ENCODE measurements around the gene COMMD6.

Gene COMMD6

GRCh38 chr13:75537401-75538365 is at the start of gene COMMD6:
Gene COMMD6, minus strand, starts transcription at chr13:75537841. Its CDS starts 36 bp downstream, at chr13:75537805.
- Histone ChIP-seq H3K27me3 (replicated peaks; ENCODE audit: control insufficient read depth, insufficient read depth, low read length) (no peaks in the 10 kb centered on the region), H3K4me3 (replicated peaks; ENCODE audit: low read depth, low read length) (peak within 1 kb of the TSS; percentile 99), H3K36me3 (ENCODE audit: control insufficient read depth, insufficient read depth, low read length) (peaks cover 2% of the 10 kb centered on the region; the same call in 1 of the 2 replicates)
- peak; percentile 86 for DNase-seq (ENCODE audit: extremely low read depth, insufficient read length)
- TF ChIP-seq, protein P1, sequence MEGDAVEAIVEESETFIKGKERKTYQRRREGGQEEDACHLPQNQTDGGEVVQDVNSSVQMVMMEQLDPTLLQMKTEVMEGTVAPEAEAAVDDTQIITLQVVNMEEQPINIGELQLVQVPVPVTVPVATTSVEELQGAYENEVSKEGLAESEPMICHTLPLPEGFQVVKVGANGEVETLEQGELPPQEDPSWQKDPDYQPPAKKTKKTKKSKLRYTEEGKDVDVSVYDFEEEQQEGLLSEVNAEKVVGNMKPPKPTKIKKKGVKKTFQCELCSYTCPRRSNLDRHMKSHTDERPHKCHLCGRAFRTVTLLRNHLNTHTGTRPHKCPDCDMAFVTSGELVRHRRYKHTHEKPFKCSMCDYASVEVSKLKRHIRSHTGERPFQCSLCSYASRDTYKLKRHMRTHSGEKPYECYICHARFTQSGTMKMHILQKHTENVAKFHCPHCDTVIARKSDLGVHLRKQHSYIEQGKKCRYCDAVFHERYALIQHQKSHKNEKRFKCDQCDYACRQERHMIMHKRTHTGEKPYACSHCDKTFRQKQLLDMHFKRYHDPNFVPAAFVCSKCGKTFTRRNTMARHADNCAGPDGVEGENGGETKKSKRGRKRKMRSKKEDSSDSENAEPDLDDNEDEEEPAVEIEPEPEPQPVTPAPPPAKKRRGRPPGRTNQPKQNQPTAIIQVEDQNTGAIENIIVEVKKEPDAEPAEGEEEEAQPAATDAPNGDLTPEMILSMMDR (IDR thresholded peaks at IDR 0.05; ENCODE audit: insufficient read depth, low read length, poor library complexity, severe bottlenecking), result peak; percentile 7

GRCh38 chr13:75585153-75585552 is 47.5 kb upstream of the COMMD6 start:
- Histone ChIP-seq H3K27me3 (replicated peaks; ENCODE audit: control insufficient read depth, insufficient read depth, low read length) (no peaks in the 10 kb centered on the region), H3K36me3 (ENCODE audit: control insufficient read depth, insufficient read depth, low read length) (peaks cover 2% of the 10 kb centered on the region)
- TF ChIP-seq, protein P1 (IDR thresholded peaks at IDR 0.05; ENCODE audit: insufficient read depth, low read length, poor library complexity, severe bottlenecking), result no peak

GRCh38 chr13:75583091-75583490 is 45.5 kb upstream of the COMMD6 start:
- no peak overlapping the region for H3K4me3 ChIP-seq (replicated peaks; ENCODE audit: low read depth, low read length)
- no peaks in the 10 kb centered on the region for H3K27me3 ChIP-seq (replicated peaks; ENCODE audit: control insufficient read depth, insufficient read depth, low read length)
- TF ChIP-seq, protein P1 (IDR thresholded peaks at IDR 0.05; ENCODE audit: insufficient read depth, low read length, poor library complexity, severe bottlenecking), result no peak
- no peak for DNase-seq (ENCODE audit: extremely low read depth, insufficient read length)
- peaks cover 2% of the 10 kb centered on the region for H3K36me3 ChIP-seq (ENCODE audit: control insufficient read depth, insufficient read depth, low read length)

More at GRCh38 chr13:75585153-75585552, 47.5 kb upstream of the COMMD6 start:
- H3K4me3 ChIP-seq (replicated peaks; ENCODE audit: low read depth, low read length), result no peak overlapping the region
- no peak for DNase-seq (ENCODE audit: extremely low read depth, insufficient read length)

DNA sequence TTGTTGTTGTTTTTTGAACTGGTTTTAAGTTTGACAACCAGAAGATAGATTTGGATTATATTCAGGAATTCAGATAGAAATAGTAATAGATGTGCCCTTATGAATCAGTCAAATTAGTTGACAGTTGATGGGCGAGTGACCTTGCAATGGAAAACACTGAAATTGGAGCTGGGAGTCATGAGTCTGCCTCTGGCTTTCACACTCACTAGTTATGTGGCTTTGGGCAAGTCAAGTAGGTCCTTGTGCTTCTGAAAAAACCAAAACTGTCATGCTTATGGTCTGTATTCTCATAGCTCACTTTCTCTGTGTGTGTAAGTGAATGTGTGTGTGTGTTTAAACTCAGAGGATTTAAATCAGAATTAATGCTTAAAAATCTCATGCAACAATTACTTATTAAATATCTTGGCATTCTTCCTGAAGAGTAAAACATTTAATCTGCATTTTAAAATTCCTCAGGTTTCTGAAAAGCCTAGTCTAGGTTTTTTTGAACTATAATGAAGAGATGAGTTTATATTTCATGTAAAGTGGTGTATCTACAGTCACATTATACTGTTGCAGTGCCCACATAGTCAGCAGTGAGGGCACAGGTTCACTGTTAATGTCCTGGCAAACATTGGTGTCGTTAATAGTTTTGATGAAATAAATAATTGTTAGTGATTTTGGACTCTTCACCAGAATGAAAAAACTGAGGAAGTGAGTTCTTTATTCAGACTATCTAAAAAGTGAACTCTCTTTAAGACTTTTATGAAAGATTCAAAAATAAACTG is 44.4 kb upstream of the COMMD6 start:
- no peak for DNase-seq (ENCODE audit: extremely low read depth, insufficient read length)
- no peak overlapping the region for H3K4me3 ChIP-seq (replicated peaks; ENCODE audit: low read depth, low read length)
- peaks cover 2% of the 10 kb centered on the region for H3K36me3 ChIP-seq (ENCODE audit: control insufficient read depth, insufficient read depth, low read length)
- TF ChIP-seq, protein P1 (IDR thresholded peaks at IDR 0.05; ENCODE audit: insufficient read depth, low read length, poor library complexity, severe bottlenecking), result no peak
- no peaks in the 10 kb centered on the region for H3K27me3 ChIP-seq (replicated peaks; ENCODE audit: control insufficient read depth, insufficient read depth, low read length)

DNA sequence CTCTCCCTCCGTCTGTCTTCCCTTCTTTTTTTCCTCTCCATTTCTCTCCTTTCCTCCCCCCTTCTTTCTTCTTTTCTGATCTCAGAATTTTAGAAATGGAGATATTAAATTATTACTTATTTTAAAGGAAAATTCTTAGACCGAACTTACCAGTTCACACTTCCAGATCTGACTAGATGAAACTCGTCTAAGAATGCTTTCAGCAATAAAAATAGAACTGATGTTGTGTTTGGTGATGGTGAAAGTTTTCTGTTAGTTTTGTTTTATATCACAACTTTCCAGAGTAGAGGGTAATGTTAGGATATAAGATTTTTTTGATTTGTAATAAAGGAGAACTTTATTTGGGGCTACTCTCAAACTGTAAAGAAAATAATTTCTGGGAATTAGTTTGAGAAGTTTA is 41.9 kb upstream of the COMMD6 start:
- TF ChIP-seq, protein P1 (IDR thresholded peaks at IDR 0.05; ENCODE audit: insufficient read depth, low read length, poor library complexity, severe bottlenecking), result no peak
- DNase-seq (ENCODE audit: extremely low read depth, insufficient read length), result peak; percentile 41
- Histone ChIP-seq H3K4me3 (replicated peaks; ENCODE audit: low read depth, low read length) (no peak overlapping the region), H3K36me3 (ENCODE audit: control insufficient read depth, insufficient read depth, low read length) (peaks cover 2% of the 10 kb centered on the region), H3K27me3 (replicated peaks; ENCODE audit: control insufficient read depth, insufficient read depth, low read length) (no peaks in the 10 kb centered on the region)
